Loucy (cell line): ENCODE data around the gene MCF2L2.

Experiments
- EZH2phosphoT487 ChIP-seq: fragments of 200-600 bp; IDR thresholded peaks from 2 replicates; pipeline ENCODE4 v1.6.1; 2018; ENCODE audit warnings: antibody characterized with exemption, mild to moderate bottlenecking, moderate library complexity, borderline replicate concordance
- TF ChIP-seq, protein P1 (sequence below): fragments of 200-600 bp; sonication (generic); conservative IDR thresholded peaks from 2 replicates; pipeline ENCODE4 v1.5.1; 2014; ENCODE audit warnings: mild to moderate bottlenecking, antibody characterized with exemption, low read length

DNA sequence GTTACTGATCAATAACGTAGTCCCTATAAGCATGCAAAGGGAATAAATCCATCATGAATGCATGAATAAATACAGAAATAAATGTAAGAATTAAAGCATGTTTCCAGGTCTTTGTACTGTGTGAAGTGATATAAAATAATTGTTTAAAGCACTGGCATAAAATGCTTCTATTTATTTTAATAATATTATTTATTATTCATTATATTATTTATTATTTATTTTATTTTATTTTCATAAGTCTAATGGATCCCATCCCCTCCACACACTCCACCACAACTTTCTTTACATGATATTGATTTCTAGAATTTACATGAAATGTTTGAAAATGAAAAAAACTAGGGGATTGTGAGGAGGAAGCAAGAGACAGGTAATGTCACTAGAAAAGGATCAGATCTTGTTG lies 73.5 kb downstream of the MCF2L2 start:
- no peak for TF ChIP-seq EZH2phosphoT487
- TF ChIP-seq, protein P1, sequence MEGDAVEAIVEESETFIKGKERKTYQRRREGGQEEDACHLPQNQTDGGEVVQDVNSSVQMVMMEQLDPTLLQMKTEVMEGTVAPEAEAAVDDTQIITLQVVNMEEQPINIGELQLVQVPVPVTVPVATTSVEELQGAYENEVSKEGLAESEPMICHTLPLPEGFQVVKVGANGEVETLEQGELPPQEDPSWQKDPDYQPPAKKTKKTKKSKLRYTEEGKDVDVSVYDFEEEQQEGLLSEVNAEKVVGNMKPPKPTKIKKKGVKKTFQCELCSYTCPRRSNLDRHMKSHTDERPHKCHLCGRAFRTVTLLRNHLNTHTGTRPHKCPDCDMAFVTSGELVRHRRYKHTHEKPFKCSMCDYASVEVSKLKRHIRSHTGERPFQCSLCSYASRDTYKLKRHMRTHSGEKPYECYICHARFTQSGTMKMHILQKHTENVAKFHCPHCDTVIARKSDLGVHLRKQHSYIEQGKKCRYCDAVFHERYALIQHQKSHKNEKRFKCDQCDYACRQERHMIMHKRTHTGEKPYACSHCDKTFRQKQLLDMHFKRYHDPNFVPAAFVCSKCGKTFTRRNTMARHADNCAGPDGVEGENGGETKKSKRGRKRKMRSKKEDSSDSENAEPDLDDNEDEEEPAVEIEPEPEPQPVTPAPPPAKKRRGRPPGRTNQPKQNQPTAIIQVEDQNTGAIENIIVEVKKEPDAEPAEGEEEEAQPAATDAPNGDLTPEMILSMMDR, result no peak
